GM23248 (cell line): Measurements from ENCODE around the gene CPS1. TPM values are rescaled to one million over a fixed set of nuclear protein-coding genes. Genes with fewer than 3 reads are reported as not detected.

Source experiments
- DNase-seq: peaks from one replicate; pipeline ENCODE4 v3.0.0-alpha.2; 2015
- H2AFZ ChIP-seq: fragments of 200-600 bp; sonication (generic); 2 replicates; pipeline ENCODE4 v1.6.1; 2016; ENCODE audit warnings: antibody characterized with exemption
- H3F3A ChIP-seq: fragments of 200-600 bp; sonication (generic); 2 replicates; pipeline ENCODE4 v1.6.1; 2016; ENCODE audit warnings: mild to moderate bottlenecking, antibody characterized with exemption, mixed run types; ENCODE audit not compliant: insufficient read depth
- H3K27ac ChIP-seq: fragments of 200-600 bp; sonication (generic); 2 replicates; pipeline ENCODE4 v1.5.1; 2016; ENCODE audit warnings: mild to moderate bottlenecking
- H3K27me3 ChIP-seq: fragments of 200-600 bp; sonication (generic); replicated peaks from 2 replicates; pipeline ENCODE4 v1.6.1; 2016; ENCODE audit warnings: mild to moderate bottlenecking; ENCODE audit not compliant: insufficient read depth
- H3K36me3 ChIP-seq: fragments of 200-600 bp; sonication (generic); 2 replicates; pipeline ENCODE4 v1.6.1; 2016; ENCODE audit warnings: low read depth, mild to moderate bottlenecking
- H3K4me1 ChIP-seq: fragments of 200-600 bp; sonication (generic); 2 replicates; pipeline ENCODE4 v1.6.1; 2016; ENCODE audit warnings: mild to moderate bottlenecking; ENCODE audit not compliant: insufficient read depth
- H3K4me2 ChIP-seq: fragments of 200-600 bp; sonication (generic); one replicate; pipeline ENCODE4 v1.6.1; 2016; ENCODE audit warnings: mild to moderate bottlenecking; ENCODE audit not compliant: unreplicated experiment
- H3K4me3 ChIP-seq: fragments of 200-600 bp; sonication (generic); 2 replicates; pipeline ENCODE4 v1.5.1; 2016; ENCODE audit warnings: mild to moderate bottlenecking
- H3K79me2 ChIP-seq: fragments of 200-600 bp; sonication (generic); 2 replicates; pipeline ENCODE4 v1.6.1; 2016; ENCODE audit warnings: mild to moderate bottlenecking; ENCODE audit not compliant: insufficient read depth
- H3K9ac ChIP-seq: fragments of 200-600 bp; sonication (generic); 2 replicates; pipeline ENCODE4 v1.6.1; 2016; ENCODE audit warnings: mild to moderate bottlenecking
- H3K9me2 ChIP-seq: fragments of 200-600 bp; sonication (generic); 2 replicates; pipeline ENCODE4 v1.6.1; 2016; ENCODE audit warnings: mixed run types, mild to moderate bottlenecking, moderate library complexity; ENCODE audit not compliant: insufficient read depth
- H3K9me3 ChIP-seq: fragments of 200-600 bp; sonication (generic); one replicate; pipeline ENCODE4 v1.6.1; 2017; ENCODE audit warnings: low read depth
- H4K20me1 ChIP-seq: fragments of 200-600 bp; sonication (generic); 2 replicates; pipeline ENCODE4 v1.6.0; 2016; ENCODE audit not compliant: insufficient read depth
- EZH2 ChIP-seq: fragments of 200-600 bp; sonication (generic); IDR thresholded peaks from 2 replicates; pipeline ENCODE4 v1.6.1; 2018; ENCODE audit warnings: antibody characterized with exemption, mild to moderate bottlenecking; ENCODE audit not compliant: insufficient read depth, poor library complexity, severe bottlenecking
- EZH2phosphoT487 ChIP-seq: fragments of 200-600 bp; sonication (generic); IDR thresholded peaks from 2 replicates; pipeline ENCODE4 v1.6.1; 2018; ENCODE audit warnings: antibody characterized with exemption, moderate library complexity, mild to moderate bottlenecking, low read depth; ENCODE audit not compliant: insufficient read depth
- WGBS, 2 experiments: methylation state at CpG; one replicate each; pipeline ENCODE4 v1.1.6; 2015 to 2017; ENCODE audit warnings: low lambda C conversion rate in 2 of 2, low coverage in 1 of 2; ENCODE audit errors: missing lambda C conversion rate in 2 of 2; 5-methylcytosine and 5-hydroxymethylcytosine counted together
- in situ Hi-C: fragments of 300-500 bp; cut with MboI; formaldehyde crosslinking; loops from 2 replicates; pipeline ENCODE4 v1.15.0; 2020
- polyA plus RNA-seq: library from polyadenylated mRNA; unstranded; fragments of >200 nt; fragmentation: Nextera tagmentation; extraction: Ambion mirVana; gene quantifications from 2 replicates; pipeline ENCODE4 v1.2.1, GENCODE V29; 2016
- total RNA-seq: library from RNA; depleted of rRNA; stranded (reverse); fragments of >200 nt; shearing (Covaris generic); gene quantifications from 2 replicates; pipeline ENCODE4 v1.2.3, GENCODE V29; 2014

CPS1 gene
- total and polyA plus RNA-seq, 2 experiments from 2014 or later = 2.1 to 4.9 TPM

GRCh38 chr2:210591663-210592062 is 35.3 kb downstream of the CPS1 start:
- Histone ChIP-seq H3K36me3 (no peaks in the 10 kb centered on the region), H3K4me3 (no peak overlapping the region), H2AFZ (no peak overlapping the region), H3K4me1 (no peaks in the 10 kb centered on the region), H3K27ac (no peak overlapping the region), H3K9me3 (no peaks in the 10 kb centered on the region), H3K27me3 (no peaks in the 10 kb centered on the region), H4K20me1 (no peaks in the 10 kb centered on the region), H3K79me2 (no peaks in the 10 kb centered on the region), H3K4me2 (no peak overlapping the region), H3K9ac (no peak overlapping the region), H3K9me2 (no peaks in the 10 kb centered on the region), H3F3A (no peaks in the 10 kb centered on the region)
- no peak for DNase-seq
- TF ChIP-seq EZH2phosphoT487 = no peak
- TF ChIP-seq EZH2 = no peak
- 34 to 37% methylated on average over 2 of the region's 2 CpGs for WGBS, 2 experiments
- in situ Hi-C loops = no loop called here

- Histone ChIP-seq H3K9ac (no peak overlapping the region), H3K27me3 (no peaks in the 10 kb centered on the region), H3K9me2 (no peaks in the 10 kb centered on the region)
Measured at GRCh38 chr2:210592726-210593125, 36.3 kb downstream of the CPS1 start.

GRCh38 chr2:210593166-210593565 is 36.8 kb downstream of the CPS1 start:
- DNase-seq = no peak

More at GRCh38 chr2:210592726-210593125, 36.3 kb downstream of the CPS1 start:
- TF ChIP-seq EZH2 = no peak
- no peak for TF ChIP-seq EZH2phosphoT487
- Histone ChIP-seq H3K4me1 (no peaks in the 10 kb centered on the region), H3F3A (no peaks in the 10 kb centered on the region), H3K4me3 (no peak overlapping the region), H3K79me2 (no peaks in the 10 kb centered on the region), H2AFZ (no peak overlapping the region), H4K20me1 (no peaks in the 10 kb centered on the region), H3K9me3 (no peaks in the 10 kb centered on the region), H3K27ac (no peak overlapping the region), H3K4me2 (no peak overlapping the region), H3K36me3 (no peaks in the 10 kb centered on the region)
- 56 to 66% methylated on average over 4 of the region's 4 CpGs for WGBS, 2 experiments
- in situ Hi-C loops = no loop called here
- no peak for DNase-seq

GRCh38 chr2:210598219-210598618 is 41.8 kb downstream of the CPS1 start:
- Histone ChIP-seq H4K20me1 (no peaks in the 10 kb centered on the region), H3K79me2 (no peaks in the 10 kb centered on the region), H3K27me3 (no peaks in the 10 kb centered on the region), H3K36me3 (no peaks in the 10 kb centered on the region), H3F3A (no peaks in the 10 kb centered on the region), H3K9me3 (no peaks in the 10 kb centered on the region), H3K4me1 (no peaks in the 10 kb centered on the region), H3K4me3 (no peak overlapping the region), H3K9me2 (no peaks in the 10 kb centered on the region), H3K27ac (no peak overlapping the region), H3K9ac (no peak overlapping the region), H3K4me2 (no peak overlapping the region), H2AFZ (no peak overlapping the region)
- TF ChIP-seq EZH2 (no peak), EZH2phosphoT487 (no peak)
- DNase-seq = no peak
- in situ Hi-C loops = no loop called here
- 82 to 84% methylated on average over 3 of the region's 3 CpGs for WGBS, 2 experiments

More at GRCh38 chr2:210593166-210593565, 36.8 kb downstream of the CPS1 start:
- Histone ChIP-seq H3K27ac (no peak overlapping the region), H3K9me3 (no peaks in the 10 kb centered on the region), H3K4me3 (no peak overlapping the region), H3K4me2 (no peak overlapping the region), H3K9ac (no peak overlapping the region), H4K20me1 (no peaks in the 10 kb centered on the region), H3K4me1 (no peaks in the 10 kb centered on the region), H3K9me2 (no peaks in the 10 kb centered on the region), H3K79me2 (no peaks in the 10 kb centered on the region), H3F3A (no peaks in the 10 kb centered on the region), H2AFZ (no peak overlapping the region), H3K27me3 (no peaks in the 10 kb centered on the region), H3K36me3 (no peaks in the 10 kb centered on the region)
- TF ChIP-seq EZH2phosphoT487 (no peak), EZH2 (no peak)
- WGBS, 2 experiments = 60 to 68% methylated on average over 4 of the region's 4 CpGs
- in situ Hi-C loops = no loop called here

- Histone ChIP-seq H3K4me1 (no peaks in the 10 kb centered on the region), H3K9ac (no peak overlapping the region), H3K79me2 (no peaks in the 10 kb centered on the region), H3K27ac (no peak overlapping the region), H3K27me3 (no peaks in the 10 kb centered on the region), H4K20me1 (no peaks in the 10 kb centered on the region), H3K4me3 (no peak overlapping the region), H3F3A (no peaks in the 10 kb centered on the region), H3K36me3 (no peaks in the 10 kb centered on the region), H3K9me2 (no peaks in the 10 kb centered on the region), H2AFZ (no peak overlapping the region), H3K9me3 (no peaks in the 10 kb centered on the region), H3K4me2 (no peak overlapping the region)
- TF ChIP-seq EZH2phosphoT487 (no peak), EZH2 (no peak)
- DNase-seq = no peak
- WGBS, 2 experiments = 71 to 73% methylated on average over 1 of the region's 1 CpG
- in situ Hi-C loops = no loop called here
Measured at GRCh38 chr2:210599476-210599875, 43.1 kb downstream of the CPS1 start.
